Fibroblast of lung (primary cell): ENCODE data around the gene SIK3.

ENCODE experiments used
- EZH2 ChIP-seq: IDR thresholded peaks from 2 replicates; pipeline ENCODE4 v1.5.1; 2012; ENCODE audit warnings: low read length, control low read depth, mild to moderate bottlenecking; ENCODE audit errors: missing control alignments
- TF ChIP-seq, protein P1 (sequence below), 2 donors: IDR thresholded peaks in 1 of 2; conservative IDR thresholded peaks in 1 of 2; 1 replicate in 1 of 2; 2 replicates in 1 of 2; pipeline ENCODE4 v1.5.1; 2011 to 2012; ENCODE audit warnings: low read length in 2 of 2, control low read depth in 1 of 2, inconsistent platforms in 1 of 2, low read depth in 1 of 2, mild to moderate bottlenecking in 1 of 2

DNA sequence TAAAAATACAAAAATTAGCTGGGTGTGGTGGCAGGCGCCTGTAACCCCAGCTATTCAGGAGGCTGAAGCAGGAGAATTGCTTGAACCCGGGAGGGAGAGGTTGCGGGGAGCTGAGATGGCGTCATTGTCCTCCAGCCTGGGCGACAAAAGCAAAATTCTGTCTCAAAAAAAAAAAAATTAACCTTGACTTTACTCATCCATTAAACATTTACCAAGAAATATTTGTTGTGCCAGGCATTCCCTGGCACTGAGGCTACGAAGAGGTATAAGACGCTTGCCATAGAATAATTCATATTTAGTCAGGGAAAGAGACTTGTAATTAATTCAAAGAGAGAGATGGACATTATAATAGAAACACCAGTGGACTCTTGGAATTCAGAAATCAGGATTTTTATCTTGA is 32.7 kb upstream of the SIK3 start:
- TF ChIP-seq, protein P1, sequence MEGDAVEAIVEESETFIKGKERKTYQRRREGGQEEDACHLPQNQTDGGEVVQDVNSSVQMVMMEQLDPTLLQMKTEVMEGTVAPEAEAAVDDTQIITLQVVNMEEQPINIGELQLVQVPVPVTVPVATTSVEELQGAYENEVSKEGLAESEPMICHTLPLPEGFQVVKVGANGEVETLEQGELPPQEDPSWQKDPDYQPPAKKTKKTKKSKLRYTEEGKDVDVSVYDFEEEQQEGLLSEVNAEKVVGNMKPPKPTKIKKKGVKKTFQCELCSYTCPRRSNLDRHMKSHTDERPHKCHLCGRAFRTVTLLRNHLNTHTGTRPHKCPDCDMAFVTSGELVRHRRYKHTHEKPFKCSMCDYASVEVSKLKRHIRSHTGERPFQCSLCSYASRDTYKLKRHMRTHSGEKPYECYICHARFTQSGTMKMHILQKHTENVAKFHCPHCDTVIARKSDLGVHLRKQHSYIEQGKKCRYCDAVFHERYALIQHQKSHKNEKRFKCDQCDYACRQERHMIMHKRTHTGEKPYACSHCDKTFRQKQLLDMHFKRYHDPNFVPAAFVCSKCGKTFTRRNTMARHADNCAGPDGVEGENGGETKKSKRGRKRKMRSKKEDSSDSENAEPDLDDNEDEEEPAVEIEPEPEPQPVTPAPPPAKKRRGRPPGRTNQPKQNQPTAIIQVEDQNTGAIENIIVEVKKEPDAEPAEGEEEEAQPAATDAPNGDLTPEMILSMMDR (conservative IDR thresholded peaks at IDR 0.05 in 1 of 2, IDR thresholded peaks at IDR 0.05 in 1 of 2; ENCODE audit: low read depth in 1 of 2, low read length in 2 of 2): no peak
- no peak for TF ChIP-seq EZH2
